Measurements from ENCODE around the gene LRRC75B. TPM values are rescaled to one million over a fixed set of nuclear protein-coding genes. Genes with fewer than 3 reads are reported as not detected.
"Not testable (repeated sequence)": the region's sequence is repeated elsewhere in the genome, so short reads cannot be mapped to it uniquely, and the experiment has no call there.

Gene LRRC75B
- total and polyA plus RNA-seq, 2 of the 8 experiments (the other 6 are each of a cell fraction or from before 2014, with no cell fraction given): 12.2 to 26.6 TPM

GRCh38 chr22:24602847-24603769 is 10.2 kb upstream of the LRRC75B start, which contains the start of gene GGT1:
Gene GGT1, plus strand, starts transcription at chr22:24603193. Its CDS starts 7,889 bp downstream, at chr22:24611082.
- FAIRE-seq: not testable (repeated sequence)
- WGBS, 2 experiments (ENCODE audit: extremely low coverage in 1 of 2, insufficient coverage in 1 of 2, insufficient read length in 1 of 2, insufficient replicate concordance in 2 of 2, low coverage in 1 of 2, low lambda C conversion rate in 2 of 2, missing lambda C conversion rate in 1 of 2): 62% methylated on average over 18 of the region's 22 CpGs; no CpG with 5 or more reads in 1 of the 2 experiments
- POLR2A ChIA-PET (ENCODE audit: partially characterized antibody): interaction anchor here (0.8 to 1.1 kb wide), 2 partner anchors 9 to 11 kb away, joined by 3 to 5 read pairs; no protein-coding TSS in a partner anchor

More at GRCh38 chr22:24602847-24603769, 10.2 kb upstream of the LRRC75B start, which contains the start of gene GGT1:
- H3K4me2 ChIP-seq (ENCODE audit: insufficient read depth in 1 of 2, low read depth in 2 of 2, low read length in 2 of 2): peak within 1 kb of the TSS; percentile 46 to 52
- H3K14ac ChIP-seq (ENCODE audit: insufficient read length); H3K79me2 ChIP-seq (ENCODE audit: control insufficient read depth in 1 of 2, insufficient read depth in 2 of 2, low read length in 2 of 2); H3K23me2 ChIP-seq (ENCODE audit: low read depth, low read length); H4K20me1 ChIP-seq (replicated peaks in 1 of 2; ENCODE audit: control insufficient read depth in 1 of 2, insufficient read depth in 2 of 2, low read length in 2 of 2); H3K4ac ChIP-seq (replicated peaks; ENCODE audit: insufficient read length, low read depth, low read length); H2BK15ac ChIP-seq (ENCODE audit: low read length); H3K36me3 ChIP-seq (ENCODE audit: control insufficient read depth in 2 of 4, insufficient read depth in 4 of 4, low read length in 3 of 4); H3K9ac ChIP-seq (replicated peaks in 1 of 4; ENCODE audit: extremely low read depth in 1 of 4, low read depth in 3 of 4, low read length in 3 of 4); H3K27ac ChIP-seq (ENCODE audit: low read depth, low read length); H3K27me3 ChIP-seq (replicated peaks in 1 of 4; ENCODE audit: control insufficient read depth in 3 of 4, extremely low read depth in 1 of 4, insufficient read depth in 3 of 4, low read length in 3 of 4); H2BK5ac ChIP-seq (ENCODE audit: low read depth, low read length); H2AFZ ChIP-seq (ENCODE audit: low read length); H3K56ac ChIP-seq (replicated peaks; ENCODE audit: insufficient read length, low read depth, low read length); H2BK20ac ChIP-seq (ENCODE audit: low read length); H3K23ac ChIP-seq (ENCODE audit: insufficient read length); H3K79me1 ChIP-seq (ENCODE audit: low read depth, low read length); H3K9me3 ChIP-seq (ENCODE audit: insufficient read depth in 2 of 2, low read depth in 1 of 2, low read length in 1 of 2); H4K91ac ChIP-seq (replicated peaks; ENCODE audit: insufficient read length, low read length): not testable (repeated sequence)
- H3K4me1 ChIP-seq (replicated peaks in 1 of 4; ENCODE audit: control insufficient read depth in 3 of 4, insufficient read depth in 4 of 4, low read length in 3 of 4): peaks cover 4 to 16% (median 11%) of the 10 kb centered on the region in 4 experiments
- TF ChIP-seq KDM1A (IDR thresholded peaks at IDR 0.05; ENCODE audit: borderline replicate concordance, low read length): peak; percentile 82
- CTCF ChIA-PET (ENCODE audit: partially characterized antibody): interaction anchor here (0.6 to 1.6 kb wide), 4 partner anchors 12 to 169 kb away, joined by 3 to 5 read pairs (median 3); no protein-coding TSS in a partner anchor
- H4K5ac ChIP-seq (ENCODE audit: insufficient read length, low read depth, low read length): peak within 1 kb of the TSS; percentile 36
- peak within 1 kb of the TSS; percentile 27; the same call in 1 of the 2 replicates for H2BK12ac ChIP-seq (ENCODE audit: low read depth, low read length)
- peak within 1 kb of the TSS; percentile 72 for H2BK120ac ChIP-seq (replicated peaks; ENCODE audit: low read depth, low read length)
- peak in 1 of 2 experiments; percentile 47 for DNase-seq (ENCODE audit: low read depth in 1 of 2, low spot score in 2 of 2)
- H4K8ac ChIP-seq (ENCODE audit: extremely low read depth, insufficient read depth, low read length): peak within 1 kb of the TSS; percentile 25; the same call in 1 of the 2 replicates
- peak within 1 kb of the TSS; percentile 48 for H3K18ac ChIP-seq (ENCODE audit: extremely low read depth, low read length)
- peak within 1 kb of the TSS in 2 of 4 experiments; percentile 8 to 37; a peak in 1 of 8 replicates for H3K4me3 ChIP-seq (ENCODE audit: extremely low read depth in 1 of 4, insufficient read depth in 2 of 4, low read depth in 3 of 4, low read length in 4 of 4)
- H2AK5ac ChIP-seq (ENCODE audit: low read depth, low read length): peak within 1 kb of the TSS; percentile 53; the same call in 1 of the 2 replicates
